Dedifferentiated amniotic fluid mesenchymal stem cell (primary cell): ENCODE results near the gene CDH23.

ENCODE experiments used
- DNase-seq: peaks from one replicate; pipeline ENCODE4 v3.0.0-alpha.2; 2016; ENCODE audit errors: extremely low spot score

Gene CDH23

GRCh38 chr10:71638822-71639719 is 242.4 kb downstream of the CDH23 start:
- DNase-seq = no peak

DNA sequence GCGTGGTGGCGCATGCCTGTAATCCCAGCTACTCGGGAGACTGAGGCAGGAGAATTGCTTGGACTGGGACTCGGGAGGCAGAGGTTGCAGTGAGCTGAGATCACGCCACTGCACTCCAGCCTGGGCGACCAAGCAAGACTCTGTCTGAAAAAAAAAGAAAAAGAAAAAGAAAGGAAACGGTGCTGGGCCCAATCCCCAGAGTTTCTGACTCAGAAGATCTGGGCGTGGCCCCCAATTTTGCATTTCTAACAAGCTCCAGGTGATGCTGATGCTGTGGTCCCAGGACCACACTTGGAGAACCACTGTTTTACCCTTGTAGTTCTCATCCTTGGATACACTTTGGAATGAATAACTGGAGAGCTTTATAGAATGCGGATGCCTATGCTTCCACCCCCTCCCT is 243.9 kb downstream of the CDH23 start:
- DNase-seq = no peak

DNA sequence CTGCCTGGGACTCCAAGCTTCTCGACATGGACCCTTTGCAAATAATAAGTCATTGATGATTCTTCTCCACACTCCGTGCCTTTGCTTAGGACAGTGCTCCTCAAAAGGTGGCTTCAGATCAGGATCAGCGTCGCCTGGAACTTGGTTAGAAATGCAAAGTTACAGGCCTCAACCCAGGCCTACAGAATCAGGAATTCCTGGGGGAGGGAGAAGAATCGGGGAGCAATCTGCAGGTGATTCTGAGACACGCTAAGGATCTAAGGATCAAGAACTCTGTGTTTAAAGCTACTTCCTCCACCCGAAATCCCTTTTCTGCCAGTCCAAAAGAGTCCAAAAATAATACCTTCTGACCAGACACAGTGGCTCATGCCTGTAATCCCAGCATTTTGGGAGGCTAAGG is 244.7 kb downstream of the CDH23 start:
- DNase-seq = no peak

DNA sequence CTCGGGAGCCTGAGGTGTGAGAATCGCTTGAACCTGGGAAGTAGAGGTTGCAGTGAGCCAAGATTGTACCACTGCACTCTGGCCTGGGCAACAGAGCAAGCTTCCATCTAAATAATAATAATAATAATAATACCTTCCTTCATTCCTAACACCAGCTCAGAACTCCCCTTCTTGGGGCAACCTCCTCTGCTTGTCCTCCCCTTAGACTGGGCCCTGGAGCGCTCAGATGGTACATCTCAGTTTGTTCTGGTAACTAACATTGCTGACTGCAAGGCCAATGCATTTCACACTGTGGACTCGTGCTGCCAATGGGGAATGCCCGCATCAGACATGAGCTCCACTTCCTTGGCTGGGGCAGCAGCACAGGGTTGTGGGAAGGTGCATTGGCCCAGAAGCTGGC is 245.3 kb downstream of the CDH23 start:
- DNase-seq = no peak

- no peak for DNase-seq
Measured at GRCh38 chr10:71643904-71644303, 247.2 kb downstream of the CDH23 start.

DNA sequence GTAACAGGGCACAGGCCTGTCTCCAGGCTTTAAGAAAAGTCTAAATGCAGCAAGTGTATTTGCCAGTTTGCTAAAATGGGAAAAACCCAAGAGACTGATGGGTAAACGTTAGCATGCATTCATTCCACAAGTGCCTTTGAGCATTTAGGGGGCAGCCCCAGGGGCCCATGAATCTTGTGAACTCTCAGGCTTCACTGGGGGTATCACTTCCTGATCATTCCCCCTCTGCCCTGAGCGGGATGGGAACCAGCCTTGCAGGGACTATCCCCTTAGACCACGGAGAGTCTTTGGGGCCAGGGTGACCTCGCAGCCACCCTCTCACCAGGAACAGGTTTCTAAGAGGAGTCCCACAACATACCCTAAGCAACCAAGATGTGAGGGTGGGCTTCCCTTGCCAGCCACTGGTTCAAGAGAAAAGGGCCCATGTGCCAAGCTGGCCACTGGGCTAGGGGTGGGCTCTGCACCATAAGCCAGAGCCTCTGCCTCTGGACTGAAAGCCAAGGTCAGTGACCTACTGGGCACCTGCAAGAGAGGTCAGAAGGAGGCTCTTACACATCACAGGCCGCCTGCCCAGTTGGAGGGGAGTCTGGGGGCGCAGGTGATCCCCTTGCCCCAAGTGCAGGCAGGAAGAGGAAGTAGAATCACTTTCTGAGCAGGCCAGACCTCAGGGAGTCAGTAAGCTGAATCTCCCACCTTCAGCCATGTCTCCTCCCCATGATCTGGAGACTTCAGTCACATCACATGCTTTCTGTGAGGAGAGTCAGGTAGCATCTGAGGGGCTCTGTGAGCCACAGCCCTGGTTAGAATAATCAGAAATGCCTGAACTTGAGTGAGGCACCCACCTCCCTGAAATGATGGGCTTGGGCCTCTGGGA is 247.8 kb downstream of the CDH23 start:
- DNase-seq = no peak

GRCh38 chr10:71645185-71645584 is 248.5 kb downstream of the CDH23 start:
- DNase-seq = no peak

- no peak for DNase-seq
Measured at GRCh38 chr10:71646037-71646436, 249.3 kb downstream of the CDH23 start.

- DNase-seq = no peak
Measured at GRCh38 chr10:71646592-71647292, 250.0 kb downstream of the CDH23 start.

DNA sequence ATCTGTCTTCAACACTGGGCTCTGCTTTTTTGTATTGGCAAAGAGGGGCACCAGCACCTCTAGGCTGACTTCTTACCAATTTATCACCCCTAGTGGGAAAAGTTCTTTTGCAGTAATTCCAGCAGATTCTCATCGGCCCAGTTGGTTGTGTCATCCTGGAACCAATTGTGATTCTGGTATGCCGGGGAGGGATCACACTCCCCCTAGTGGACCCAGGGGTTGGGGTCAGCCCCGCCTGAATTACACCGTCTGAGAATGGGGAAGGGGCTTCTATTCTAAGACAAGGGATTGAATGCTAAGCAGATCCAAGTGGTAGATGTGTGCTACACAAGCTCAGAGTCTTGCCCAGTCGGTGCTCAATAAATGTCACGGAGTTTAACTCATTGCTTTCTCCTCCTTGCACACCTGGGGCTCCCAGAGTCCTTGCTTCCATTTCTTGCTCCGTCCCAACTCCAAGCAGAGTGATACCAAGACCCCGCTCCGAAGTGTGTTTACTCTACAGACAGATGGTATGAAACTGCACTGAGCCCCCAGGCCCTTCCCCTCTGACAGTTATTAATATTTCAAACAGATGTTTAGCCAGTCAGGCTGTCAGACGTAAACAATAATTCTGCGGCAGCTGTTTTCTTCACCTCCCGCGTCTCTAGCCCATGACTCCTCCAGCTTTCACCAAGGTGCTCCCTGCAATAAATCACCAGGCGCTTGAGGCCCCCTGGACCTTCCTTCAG is 251.0 kb downstream of the CDH23 start:
- no peak for DNase-seq

DNA sequence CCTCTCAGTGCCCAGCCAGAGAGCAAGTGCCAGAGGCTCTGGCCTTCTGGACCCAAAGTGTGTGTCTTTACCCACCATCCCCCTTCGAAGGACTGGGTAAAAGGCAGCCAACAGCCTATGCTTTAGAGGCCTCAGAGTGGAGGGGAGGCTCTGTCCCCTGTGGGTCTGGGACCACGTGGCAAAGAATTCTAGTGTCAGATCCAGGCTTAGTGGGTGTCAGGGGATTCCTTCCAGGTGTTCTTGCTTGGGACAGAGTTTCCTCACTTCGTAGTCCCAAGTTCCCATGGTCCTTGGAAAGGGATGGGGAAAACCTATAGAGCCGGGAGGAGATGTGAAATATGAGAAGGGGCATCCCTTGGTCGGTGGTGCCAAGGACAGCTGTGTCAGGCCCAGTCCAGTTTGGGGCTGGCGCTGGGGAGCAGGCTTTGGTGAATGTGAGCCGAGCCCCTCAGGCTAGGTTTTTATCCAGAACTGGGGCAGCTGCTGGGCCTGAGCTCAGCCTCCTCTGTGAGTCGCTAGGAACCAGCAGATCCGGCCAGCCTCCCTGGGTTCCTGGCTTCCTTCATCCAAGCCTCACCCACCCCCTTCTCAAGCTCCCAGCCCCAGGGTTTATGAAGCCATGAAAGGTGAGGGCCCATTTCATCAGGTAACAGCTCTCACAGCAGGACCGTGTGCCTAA is 251.7 kb downstream of the CDH23 start:
- no peak for DNase-seq

DNA sequence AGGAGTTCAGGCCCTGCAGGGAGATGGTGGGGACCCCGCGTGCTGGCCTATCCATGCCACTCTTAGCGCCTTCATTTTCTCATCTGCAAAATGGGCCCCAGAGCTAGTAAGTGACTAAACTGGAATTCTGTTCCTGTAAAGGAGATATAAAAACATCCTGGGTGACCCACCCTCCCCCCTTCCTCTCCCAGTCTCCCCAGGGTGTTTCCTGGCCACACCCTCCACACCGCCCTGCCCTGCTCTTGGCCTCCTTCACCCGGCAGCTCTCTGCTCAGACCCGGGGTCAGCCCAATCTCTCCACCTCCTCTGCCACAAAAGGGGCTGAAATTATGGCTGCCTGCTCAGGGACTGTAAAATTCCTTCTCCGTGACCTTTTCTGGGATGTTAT is 252.2 kb downstream of the CDH23 start:
- DNase-seq = no peak

DNA sequence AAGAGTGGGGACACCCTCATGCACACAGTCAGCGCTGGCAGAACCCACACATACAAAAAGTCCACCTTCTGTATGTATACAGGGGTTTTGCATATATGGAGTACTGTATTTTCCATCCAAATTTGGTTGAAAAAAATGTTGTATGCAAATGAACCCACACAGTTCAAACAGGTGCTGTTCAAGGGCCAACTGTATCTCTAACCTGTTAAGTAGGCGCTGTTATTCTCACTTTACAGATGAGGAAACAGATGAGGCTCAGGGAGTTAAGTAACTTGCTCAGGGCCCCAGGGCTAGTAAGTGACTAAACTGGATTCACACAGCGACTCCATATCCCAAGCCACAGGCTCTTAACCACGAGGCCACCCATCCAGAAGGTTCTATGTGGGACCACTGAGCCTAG is 252.9 kb downstream of the CDH23 start:
- DNase-seq = no peak

- no peak for DNase-seq
Measured at GRCh38 chr10:71650397-71650796, 253.7 kb downstream of the CDH23 start.

DNA sequence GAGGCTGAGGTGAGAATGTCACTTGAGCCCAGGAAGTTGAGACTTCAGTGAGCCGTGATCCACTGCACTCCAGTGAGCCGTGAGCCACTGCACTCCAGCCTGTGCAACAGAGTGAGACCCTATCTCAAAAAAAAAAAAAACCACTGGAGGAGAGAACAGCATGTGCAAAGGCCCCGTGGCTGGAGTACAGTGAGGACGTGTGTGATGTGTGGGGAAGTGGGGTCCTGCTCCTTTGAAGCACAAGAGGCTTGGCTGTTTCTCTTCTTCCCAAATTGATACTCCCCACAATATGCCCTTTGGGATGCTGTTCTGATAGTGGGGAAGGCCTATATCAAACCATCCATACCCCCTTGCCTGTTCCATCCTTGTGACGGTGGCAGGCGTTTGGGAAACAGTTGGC is 254.7 kb downstream of the CDH23 start:
- no peak for DNase-seq

GRCh38 chr10:71651928-71652327 is 255.2 kb downstream of the CDH23 start:
- no peak for DNase-seq

DNA sequence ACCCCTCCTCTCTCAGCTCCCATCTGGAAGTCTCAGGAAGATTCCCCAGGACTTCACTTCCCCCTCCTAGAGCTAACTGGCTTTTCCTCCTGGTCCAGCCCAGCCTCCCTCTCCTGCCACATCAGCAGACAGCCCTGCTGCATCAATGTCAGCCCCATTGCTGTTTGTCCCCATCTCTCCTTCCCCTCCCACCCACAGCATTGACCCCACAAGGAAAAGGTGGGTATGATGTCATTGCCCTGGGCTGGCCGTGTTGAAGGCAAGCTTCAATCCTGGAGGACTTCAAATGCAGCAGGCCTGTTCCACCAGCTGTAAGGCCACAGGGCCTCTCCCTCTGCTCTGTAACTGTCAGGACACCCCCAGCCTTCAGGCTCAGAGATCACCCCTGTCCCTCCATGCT is 256.3 kb downstream of the CDH23 start:
- no peak for DNase-seq

- DNase-seq = no peak
Measured at GRCh38 chr10:71656220-71656619, 259.5 kb downstream of the CDH23 start.

GRCh38 chr10:71657604-71658466 is 261.1 kb downstream of the CDH23 start:
- DNase-seq = no peak

GRCh38 chr10:71658467-71658745 is 261.7 kb downstream of the CDH23 start:
- no peak for DNase-seq
